Upper lobe of right lung (tissue), 1 donor: ENCODE results near the gene PARVA. TPM values are rescaled to one million over a fixed set of nuclear protein-coding genes. Genes with fewer than 3 reads are reported as not detected.

Source experiments
- ATAC-seq: fragments of 200-7000 bp; cut with Tn5 transposase; one replicate; pipeline ENCODE4 v1.9.1; 2020; ENCODE audit warnings: mild to moderate bottlenecking, moderate library complexity
- DNase-seq: peaks from one replicate; pipeline ENCODE4 v3.0.0-alpha.2; 2020
- H3K27ac ChIP-seq: fragments of 200-600 bp; one replicate; pipeline ENCODE4 v1.8.0; 2022
- H3K27me3 ChIP-seq: fragments of 200-600 bp; one replicate; pipeline ENCODE4 v1.8.0; 2022; ENCODE audit warnings: mild to moderate bottlenecking
- H3K36me3 ChIP-seq: fragments of 200-600 bp; one replicate; pipeline ENCODE4 v1.8.0; 2022
- H3K4me1 ChIP-seq: fragments of 200-600 bp; one replicate; pipeline ENCODE4 v1.8.0; 2022
- H3K4me3 ChIP-seq: fragments of 200-600 bp; one replicate; pipeline ENCODE4 v1.8.0; 2022; ENCODE audit warnings: mild to moderate bottlenecking
- H3K9me3 ChIP-seq: fragments of 200-600 bp; one replicate; pipeline ENCODE4 v1.8.0; 2022
- CTCF ChIP-seq: fragments of 200-600 bp; IDR thresholded peaks from one replicate; pipeline ENCODE4 v1.8.0; 2022; ENCODE audit warnings: antibody characterized with exemption
- intact Hi-C: fragments of 100-400 bp; cut with DNase I; formaldehyde crosslinking; loops from one replicate; pipeline ENCODE4 v1.11.0; 2022
- total RNA-seq: library from RNA; stranded (reverse); fragmentation: NEBNext Ultra II Directional; extraction: Animal tissue kit (Norgen Biotek cat#: 25700); gene quantifications from one replicate; pipeline ENCODE4 v1.2.1, GENCODE V29; 2021
- donor health status: DM: no; HTN: yes; CAD: no; lungs with severe emphysema.

The PARVA gene
- total RNA-seq, 1 donor from 2014 or later: 84.0 TPM

- intact Hi-C loops: no loop called here
- Histone ChIP-seq H3K27me3 (no peaks in the 10 kb centered on the region), H3K4me3 (no peak overlapping the region), H3K27ac (no peak overlapping the region), H3K36me3 (peaks cover 12% of the 10 kb centered on the region), H3K4me1 (peaks cover 9% of the 10 kb centered on the region), H3K9me3 (no peaks in the 10 kb centered on the region)
- no peak for DNase-seq
- ATAC-seq: no peak
- no peak for TF ChIP-seq CTCF
Observed at GRCh38 chr11:12470236-12470635, 92.9 kb downstream of the PARVA start.

- no peak for ATAC-seq
- peaks cover 32% of the 10 kb centered on the region for H3K36me3 ChIP-seq
- peaks cover 9% of the 10 kb centered on the region for H3K4me1 ChIP-seq
- H3K27ac ChIP-seq: no peak overlapping the region
- intact Hi-C loops: no loop called here
- DNase-seq: no peak
- no peak for TF ChIP-seq CTCF
- H3K4me3 ChIP-seq: no peak overlapping the region
- H3K27me3 ChIP-seq: no peaks in the 10 kb centered on the region
- H3K9me3 ChIP-seq: no peaks in the 10 kb centered on the region
Observed at GRCh38 chr11:12472401-12473005, 95.1 kb downstream of the PARVA start.

GRCh38 chr11:12473381-12473780, 96.0 kb downstream of the PARVA start:
- no peak overlapping the region for H3K4me3 ChIP-seq
- DNase-seq (no peak), ATAC-seq (no peak)
- no peaks in the 10 kb centered on the region for H3K9me3 ChIP-seq
- H3K27ac ChIP-seq: no peak overlapping the region
- no peaks in the 10 kb centered on the region for H3K27me3 ChIP-seq
- peaks cover 41% of the 10 kb centered on the region for H3K36me3 ChIP-seq
- intact Hi-C loops: no loop called here
- peaks cover 9% of the 10 kb centered on the region for H3K4me1 ChIP-seq
- no peak for TF ChIP-seq CTCF

- ATAC-seq (no peak), DNase-seq (no peak)
- Histone ChIP-seq H3K36me3 (peaks cover 54% of the 10 kb centered on the region), H3K27me3 (no peaks in the 10 kb centered on the region), H3K27ac (no peak overlapping the region), H3K4me1 (peaks cover 7% of the 10 kb centered on the region), H3K9me3 (no peaks in the 10 kb centered on the region), H3K4me3 (no peak overlapping the region)
- TF ChIP-seq CTCF: no peak
- intact Hi-C loops: no loop called here
Observed at GRCh38 chr11:12474871-12475270, 97.5 kb downstream of the PARVA start.

- H3K27me3 ChIP-seq: no peaks in the 10 kb centered on the region
- ATAC-seq: no peak
- no peak overlapping the region for H3K4me3 ChIP-seq
- no peaks in the 10 kb centered on the region for H3K4me1 ChIP-seq
- no peak overlapping the region for H3K27ac ChIP-seq
- no peak for TF ChIP-seq CTCF
- no peak for DNase-seq
- intact Hi-C loops: no loop called here
- H3K9me3 ChIP-seq: no peaks in the 10 kb centered on the region
- peaks cover 58% of the 10 kb centered on the region for H3K36me3 ChIP-seq
Observed at GRCh38 chr11:12478743-12479142, 101.4 kb downstream of the PARVA start.

GRCh38 chr11:12480401-12480800, 103.0 kb downstream of the PARVA start:
- H3K36me3 ChIP-seq: peaks cover 44% of the 10 kb centered on the region
- no peaks in the 10 kb centered on the region for H3K9me3 ChIP-seq
- no peak overlapping the region for H3K27ac ChIP-seq
- DNase-seq: no peak
- H3K4me3 ChIP-seq: no peak overlapping the region
- H3K4me1 ChIP-seq: no peaks in the 10 kb centered on the region
- intact Hi-C loops: no loop called here
- ATAC-seq: no peak
- TF ChIP-seq CTCF: no peak
- H3K27me3 ChIP-seq: no peaks in the 10 kb centered on the region
